Calu3 (cell line): Measurements from ENCODE around the gene GBP6. TPM values are rescaled to one million over a fixed set of nuclear protein-coding genes. Genes with fewer than 3 reads are reported as not detected.

Source experiments
- BruUV-seq: library from RNA; stranded (reverse); fragments of 400-500 nt; replicated peaks from 2 replicates; lab custom pipeline; 2021; lab: Mats Ljungman, UMichigan
- CTCF ChIA-PET: fragments of 300-600 bp; sonication (Branson Sonifier 250); formaldehyde crosslinking; loops from one replicate; lab custom pipeline; 2022; ENCODE audit warnings: antibody characterized with exemption; lab: Charles Lee
- DNase-seq: peaks from one replicate; pipeline ENCODE4 v3.0.0; 2022
- H3K27ac Mint-ChIP-seq: one replicate; pipeline ENCODE4 v1.8.0; 2022; ENCODE audit warnings: mixed read lengths; ENCODE audit not compliant: unreplicated experiment
- H3K27me3 Mint-ChIP-seq: one replicate; pipeline ENCODE4 v1.8.0; 2022; ENCODE audit warnings: mixed read lengths; ENCODE audit not compliant: unreplicated experiment
- H3K36me3 Mint-ChIP-seq: one replicate; pipeline ENCODE4 v1.8.0; 2022; ENCODE audit warnings: mild to moderate bottlenecking, moderate library complexity, mixed read lengths; ENCODE audit not compliant: insufficient read depth, unreplicated experiment
- H3K4me1 Mint-ChIP-seq: one replicate; pipeline ENCODE4 v1.8.0; 2022; ENCODE audit warnings: mild to moderate bottlenecking, low read depth, mixed read lengths; ENCODE audit not compliant: unreplicated experiment
- H3K4me3 Mint-ChIP-seq: one replicate; pipeline ENCODE4 v1.8.0; 2022; ENCODE audit warnings: mild to moderate bottlenecking, low read depth, moderate library complexity, mixed read lengths; ENCODE audit not compliant: unreplicated experiment
- H3K9me3 Mint-ChIP-seq: one replicate; pipeline ENCODE4 v1.8.0; 2022; ENCODE audit warnings: low read depth, mixed read lengths; ENCODE audit not compliant: unreplicated experiment
- CTCF ChIP-seq: fragments of 200-600 bp; IDR thresholded peaks from one replicate; pipeline ENCODE4 v1.8.0; 2022; ENCODE audit warnings: antibody characterized with exemption; ENCODE audit not compliant: unreplicated experiment
- intact Hi-C: fragments of 100-400 bp; cut with micrococcal nuclease; formaldehyde crosslinking; loops from one replicate; pipeline ENCODE4 v1.10.0; 2022; ENCODE audit not compliant: unreplicated experiment
- total RNA-seq: library from RNA; stranded (reverse); gene quantifications from 2 replicates; pipeline ENCODE4 v1.2.3, GENCODE V29; 2022

GBP6 gene
- total RNA-seq, 1 experiment from 2014 or later, result 0.12 TPM

- BruUV-seq, result no TSS peak
- Mint-ChIP-seq H3K36me3 (no peaks in the 10 kb centered on the region), H3K4me3 (no peak overlapping the region), H3K9me3 (no peaks in the 10 kb centered on the region), H3K27ac (no peak overlapping the region), H3K27me3 (peaks cover 19% of the 10 kb centered on the region), H3K4me1 (no peaks in the 10 kb centered on the region)
- intact Hi-C loops, result no loop called here
- DNase-seq, result no peak
- CTCF ChIA-PET, result no interaction called here
- TF ChIP-seq CTCF, result no peak
Observed at GRCh38 chr1:89383185-89383584, 19.3 kb downstream of the GBP6 start.

GRCh38 chr1:89390707-89391106, 26.8 kb downstream of the GBP6 start:
- H3K4me3 Mint-ChIP-seq, result no peak overlapping the region
- H3K27ac Mint-ChIP-seq, result no peak overlapping the region
- H3K9me3 Mint-ChIP-seq, result no peaks in the 10 kb centered on the region
- intact Hi-C loops, result no loop called here
- no peak for TF ChIP-seq CTCF
- CTCF ChIA-PET, result no interaction called here
- DNase-seq, result no peak
- BruUV-seq, result no TSS peak
- H3K36me3 Mint-ChIP-seq, result no peaks in the 10 kb centered on the region
- H3K4me1 Mint-ChIP-seq, result no peaks in the 10 kb centered on the region
- no peaks in the 10 kb centered on the region for H3K27me3 Mint-ChIP-seq

GRCh38 chr1:89391686-89392085, 27.8 kb downstream of the GBP6 start:
- Mint-ChIP-seq H3K4me1 (no peaks in the 10 kb centered on the region), H3K4me3 (no peak overlapping the region), H3K27me3 (no peaks in the 10 kb centered on the region), H3K9me3 (no peaks in the 10 kb centered on the region), H3K36me3 (no peaks in the 10 kb centered on the region), H3K27ac (no peak overlapping the region)
- no peak for DNase-seq
- CTCF ChIA-PET, result no interaction called here
- TF ChIP-seq CTCF, result no peak
- BruUV-seq, result no TSS peak
- intact Hi-C loops, result no loop called here

GRCh38 chr1:89394851-89395250, 31.0 kb downstream of the GBP6 start:
- Mint-ChIP-seq H3K27me3 (no peaks in the 10 kb centered on the region), H3K27ac (no peak overlapping the region), H3K36me3 (no peaks in the 10 kb centered on the region), H3K9me3 (no peaks in the 10 kb centered on the region), H3K4me1 (no peaks in the 10 kb centered on the region), H3K4me3 (no peak overlapping the region)
- intact Hi-C loops, result no loop called here
- BruUV-seq, result no TSS peak
- DNase-seq, result no peak
- CTCF ChIA-PET, result no interaction called here
- no peak for TF ChIP-seq CTCF

- H3K27me3 Mint-ChIP-seq, result no peaks in the 10 kb centered on the region
- no TSS peak for BruUV-seq
- no peaks in the 10 kb centered on the region for H3K36me3 Mint-ChIP-seq
- no peak for TF ChIP-seq CTCF
- no peak for DNase-seq
- H3K9me3 Mint-ChIP-seq, result peaks cover under 1% of the 10 kb centered on the region
- H3K27ac Mint-ChIP-seq, result no peak overlapping the region
- CTCF ChIA-PET, result no interaction called here
- intact Hi-C loops, result no loop called here
- no peak overlapping the region for H3K4me3 Mint-ChIP-seq
- H3K4me1 Mint-ChIP-seq, result no peaks in the 10 kb centered on the region
Observed at GRCh38 chr1:89396902-89397301, 33.0 kb downstream of the GBP6 start.
